SK-N-SH treated with all-trans-retinoic acid at 6 μM for 48 hours (cell line): ENCODE data around the gene RGS6.

Experiments
- ATAC-seq: fragments of 200-7000 bp; cut with Tn5 transposase; 3 replicates; pipeline ENCODE4 v1.9.1; 2020; ENCODE audit warnings: mild to moderate bottlenecking, moderate library complexity
- ARNTL ChIP-seq: fragments of 450-650 bp; formaldehyde crosslinking; IDR thresholded peaks from 2 replicates; pipeline ENCODE4 v1.5.0; 2020; ENCODE audit warnings: low read depth, mild to moderate bottlenecking, moderate library complexity, borderline replicate concordance
- BACH2 ChIP-seq: fragments of 250-450 bp; sonication (Bioruptor Pico); IDR thresholded peaks from 2 replicates; pipeline ENCODE4 v1.9.0; 2021; ENCODE audit warnings: mild to moderate bottlenecking, borderline replicate concordance
- CSDC2 ChIP-seq: fragments of 250-450 bp; sonication (Bioruptor Pico); IDR thresholded peaks from 2 replicates; pipeline ENCODE4 v1.5.0; 2020; ENCODE audit warnings: mild to moderate bottlenecking, moderate library complexity
- ESRRG ChIP-seq: fragments of 250-450 bp; sonication (Bioruptor Pico); IDR thresholded peaks from 2 replicates; pipeline ENCODE4 v1.6.1; 2021; ENCODE audit warnings: mild to moderate bottlenecking
- GLIS3 ChIP-seq: fragments of 250-450 bp; sonication (Bioruptor Pico); IDR thresholded peaks from 2 replicates; pipeline ENCODE4 v1.5.0; 2020; ENCODE audit warnings: mild to moderate bottlenecking, moderate library complexity
- ISL1 ChIP-seq: fragments of 250-450 bp; sonication (Bioruptor Pico); IDR thresholded peaks from 2 replicates; pipeline ENCODE4 v2.1.2; 2022; ENCODE audit warnings: mild to moderate bottlenecking, moderate library complexity
- OSR1 ChIP-seq: fragments of 250-450 bp; sonication (Bioruptor Pico); IDR thresholded peaks from 2 replicates; pipeline ENCODE4 v1.8.0; 2022; ENCODE audit warnings: moderate library complexity, mild to moderate bottlenecking, inconsistent platforms
- PPARA ChIP-seq: fragments of 250-450 bp; sonication (Bioruptor Pico); IDR thresholded peaks from 2 replicates; pipeline ENCODE4 v1.5.0; 2020; ENCODE audit warnings: mild to moderate bottlenecking, borderline replicate concordance
- RARB ChIP-seq: fragments of 250-450 bp; sonication (Bioruptor Pico); IDR thresholded peaks from 2 replicates; pipeline ENCODE4 v1.8.0; 2021; ENCODE audit warnings: mild to moderate bottlenecking, moderate library complexity
- SNAI2 ChIP-seq: fragments of 250-450 bp; sonication (Bioruptor Pico); IDR thresholded peaks from 2 replicates; pipeline ENCODE4 v1.5.0; 2020; ENCODE audit warnings: mild to moderate bottlenecking, moderate library complexity
- TOX ChIP-seq: fragments of 250-450 bp; sonication (Bioruptor Pico); IDR thresholded peaks from 2 replicates; pipeline ENCODE4 v1.8.0; 2021; ENCODE audit warnings: mild to moderate bottlenecking, moderate library complexity, borderline replicate concordance
- ZC3H10 ChIP-seq: fragments of 250-450 bp; sonication (Bioruptor Pico); IDR thresholded peaks from 2 replicates; pipeline ENCODE4 v1.5.1; 2021; ENCODE audit warnings: mild to moderate bottlenecking, moderate library complexity
- ZFP3 ChIP-seq: fragments of 250-450 bp; sonication (Bioruptor Pico); IDR thresholded peaks from 2 replicates; pipeline ENCODE4 v1.5.0; 2020; ENCODE audit warnings: mild to moderate bottlenecking, moderate library complexity
- ZFP30 ChIP-seq: fragments of 450-650 bp; formaldehyde crosslinking; IDR thresholded peaks from 2 replicates; pipeline ENCODE4 v1.5.0; 2022; ENCODE audit warnings: mild to moderate bottlenecking, moderate library complexity
- ZNF565 ChIP-seq: fragments of 450-650 bp; formaldehyde crosslinking; conservative IDR thresholded peaks from 2 replicates; pipeline ENCODE4 v1.5.0; 2020; ENCODE audit warnings: low read depth, mild to moderate bottlenecking, moderate library complexity
- ZNF70 ChIP-seq: fragments of 450-650 bp; formaldehyde crosslinking; IDR thresholded peaks from 2 replicates; pipeline ENCODE4 v1.5.0; 2020; ENCODE audit warnings: mild to moderate bottlenecking, moderate library complexity
- ZNF8 ChIP-seq: fragments of 450-650 bp; formaldehyde crosslinking; IDR thresholded peaks from 2 replicates; pipeline ENCODE4 v1.5.0; 2020; ENCODE audit warnings: mild to moderate bottlenecking, moderate library complexity
- TF ChIP-seq, protein P1 (sequence below): fragments of 250-450 bp; sonication (Bioruptor Pico); IDR thresholded peaks from 2 replicates; pipeline ENCODE4 v1.8.0; 2020; ENCODE audit warnings: mild to moderate bottlenecking, moderate library complexity, borderline replicate concordance
- TF ChIP-seq, protein P2 (sequence below): fragments of 250-450 bp; sonication (Bioruptor Pico); IDR thresholded peaks from 2 replicates; pipeline ENCODE4 v1.8.0; 2021; ENCODE audit warnings: low read depth, mild to moderate bottlenecking, moderate library complexity, borderline replicate concordance
- TF ChIP-seq, protein P3 (sequence below): fragments of 250-450 bp; sonication (Bioruptor Pico); IDR thresholded peaks from 2 replicates; pipeline ENCODE4 v1.5.1; 2020; ENCODE audit warnings: low read depth, mild to moderate bottlenecking, moderate library complexity
- TF ChIP-seq, protein P4 (sequence below): fragments of 250-450 bp; sonication (Bioruptor Pico); IDR thresholded peaks from 2 replicates; pipeline ENCODE4 v1.5.1; 2021; ENCODE audit warnings: mild to moderate bottlenecking, moderate library complexity
- TF ChIP-seq, protein P5 (sequence below): fragments of 250-450 bp; sonication (Bioruptor Pico); IDR thresholded peaks from 2 replicates; pipeline ENCODE4 v1.5.0; 2020; ENCODE audit warnings: mild to moderate bottlenecking, moderate library complexity

The RGS6 gene

DNA sequence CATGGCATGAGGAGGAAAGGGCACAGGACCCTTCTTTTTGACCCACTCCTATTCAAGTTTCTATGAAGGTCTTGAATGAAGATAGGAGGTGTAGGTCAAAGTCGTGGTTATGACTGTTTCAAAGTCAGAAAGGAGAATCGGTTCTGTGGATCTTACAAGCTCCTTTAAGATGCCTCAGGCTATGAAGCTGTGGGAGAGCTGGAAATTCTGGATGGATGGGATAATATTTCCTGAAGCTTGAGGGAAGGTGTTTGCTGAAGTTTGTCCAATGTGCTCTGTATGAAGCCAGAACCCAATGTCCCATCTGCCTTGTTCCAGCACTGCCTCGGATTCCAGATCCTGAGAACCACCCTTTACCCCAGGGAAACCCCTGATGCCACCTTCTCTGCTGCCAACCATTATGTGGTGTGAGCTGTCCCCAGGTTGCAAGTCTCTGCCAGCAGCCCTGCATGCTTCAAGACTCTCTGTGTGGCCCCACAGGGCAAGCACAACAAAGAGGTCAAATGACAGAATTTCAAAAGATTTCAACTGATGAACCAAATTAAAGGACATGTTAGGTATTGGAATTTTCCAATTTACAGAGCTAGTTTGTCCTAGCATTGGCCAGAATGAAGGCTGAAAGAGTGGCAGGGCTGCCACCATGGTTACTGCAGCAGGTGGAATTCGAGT, 472.0 kb downstream of the RGS6 start:
- TF ChIP-seq ZFP30 (CRISPR knock-in tag) (no peak), GLIS3 (no peak), ZNF70 (CRISPR knock-in tag) (no peak), ZC3H10 (CRISPR knock-in tag) (no peak), PPARA (CRISPR knock-in tag) (no peak), ZFP3 (CRISPR knock-in tag) (no peak), ZNF8 (CRISPR knock-in tag) (no peak), BACH2 (CRISPR knock-in tag) (no peak), OSR1 (CRISPR knock-in tag) (no peak), TOX (no peak), CSDC2 (CRISPR knock-in tag) (no peak), ESRRG (CRISPR knock-in tag) (no peak), ISL1 (no peak)
- TF ChIP-seq, protein P1, sequence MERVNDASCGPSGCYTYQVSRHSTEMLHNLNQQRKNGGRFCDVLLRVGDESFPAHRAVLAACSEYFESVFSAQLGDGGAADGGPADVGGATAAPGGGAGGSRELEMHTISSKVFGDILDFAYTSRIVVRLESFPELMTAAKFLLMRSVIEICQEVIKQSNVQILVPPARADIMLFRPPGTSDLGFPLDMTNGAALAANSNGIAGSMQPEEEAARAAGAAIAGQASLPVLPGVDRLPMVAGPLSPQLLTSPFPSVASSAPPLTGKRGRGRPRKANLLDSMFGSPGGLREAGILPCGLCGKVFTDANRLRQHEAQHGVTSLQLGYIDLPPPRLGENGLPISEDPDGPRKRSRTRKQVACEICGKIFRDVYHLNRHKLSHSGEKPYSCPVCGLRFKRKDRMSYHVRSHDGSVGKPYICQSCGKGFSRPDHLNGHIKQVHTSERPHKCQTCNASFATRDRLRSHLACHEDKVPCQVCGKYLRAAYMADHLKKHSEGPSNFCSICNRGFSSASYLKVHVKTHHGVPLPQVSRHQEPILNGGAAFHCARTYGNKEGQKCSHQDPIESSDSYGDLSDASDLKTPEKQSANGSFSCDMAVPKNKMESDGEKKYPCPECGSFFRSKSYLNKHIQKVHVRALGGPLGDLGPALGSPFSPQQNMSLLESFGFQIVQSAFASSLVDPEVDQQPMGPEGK (CRISPR knock-in tag) = no peak
- TF ChIP-seq, protein P2, sequence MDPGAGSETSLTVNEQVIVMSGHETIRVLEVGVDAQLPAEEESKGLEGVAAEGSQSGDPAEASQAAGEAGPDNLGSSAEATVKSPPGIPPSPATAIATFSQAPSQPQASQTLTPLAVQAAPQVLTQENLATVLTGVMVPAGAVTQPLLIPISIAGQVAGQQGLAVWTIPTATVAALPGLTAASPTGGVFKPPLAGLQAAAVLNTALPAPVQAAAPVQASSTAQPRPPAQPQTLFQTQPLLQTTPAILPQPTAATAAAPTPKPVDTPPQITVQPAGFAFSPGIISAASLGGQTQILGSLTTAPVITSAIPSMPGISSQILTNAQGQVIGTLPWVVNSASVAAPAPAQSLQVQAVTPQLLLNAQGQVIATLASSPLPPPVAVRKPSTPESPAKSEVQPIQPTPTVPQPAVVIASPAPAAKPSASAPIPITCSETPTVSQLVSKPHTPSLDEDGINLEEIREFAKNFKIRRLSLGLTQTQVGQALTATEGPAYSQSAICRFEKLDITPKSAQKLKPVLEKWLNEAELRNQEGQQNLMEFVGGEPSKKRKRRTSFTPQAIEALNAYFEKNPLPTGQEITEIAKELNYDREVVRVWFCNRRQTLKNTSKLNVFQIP (CRISPR knock-in tag) = no peak
- TF ChIP-seq, protein P3, sequence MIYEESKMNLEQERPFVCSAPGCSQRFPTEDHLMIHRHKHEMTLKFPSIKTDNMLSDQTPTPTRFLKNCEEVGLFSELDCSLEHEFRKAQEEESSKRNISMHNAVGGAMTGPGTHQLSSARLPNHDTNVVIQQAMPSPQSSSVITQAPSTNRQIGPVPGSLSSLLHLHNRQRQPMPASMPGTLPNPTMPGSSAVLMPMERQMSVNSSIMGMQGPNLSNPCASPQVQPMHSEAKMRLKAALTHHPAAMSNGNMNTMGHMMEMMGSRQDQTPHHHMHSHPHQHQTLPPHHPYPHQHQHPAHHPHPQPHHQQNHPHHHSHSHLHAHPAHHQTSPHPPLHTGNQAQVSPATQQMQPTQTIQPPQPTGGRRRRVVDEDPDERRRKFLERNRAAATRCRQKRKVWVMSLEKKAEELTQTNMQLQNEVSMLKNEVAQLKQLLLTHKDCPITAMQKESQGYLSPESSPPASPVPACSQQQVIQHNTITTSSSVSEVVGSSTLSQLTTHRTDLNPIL (CRISPR knock-in tag) = no peak
- no peak for ATAC-seq

DNA sequence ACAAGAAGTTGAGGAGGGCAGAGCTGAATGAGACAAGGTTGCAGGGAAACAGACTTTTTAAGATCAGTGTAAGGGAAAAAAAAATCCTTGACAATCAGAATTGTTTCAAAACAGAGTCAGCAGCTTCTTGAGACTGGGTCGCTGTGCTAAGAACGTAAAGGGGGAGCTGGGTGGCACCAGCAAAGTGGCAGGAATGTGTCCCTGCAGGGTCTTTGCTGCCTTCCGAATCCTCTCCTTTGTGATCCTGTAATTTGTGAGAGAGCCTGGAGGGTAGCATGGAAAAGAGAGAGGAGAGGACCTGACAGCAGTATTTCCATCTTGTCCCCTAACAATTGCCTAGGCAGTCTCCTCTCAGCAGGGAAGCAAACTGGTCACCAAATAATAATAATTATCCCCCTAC, 472.8 kb downstream of the RGS6 start:
- TF ChIP-seq, protein P3 (CRISPR knock-in tag) = no peak
- TF ChIP-seq RARB (CRISPR knock-in tag) = no peak
- no peak for TF ChIP-seq ZNF8 (CRISPR knock-in tag)
- TF ChIP-seq ZC3H10 (CRISPR knock-in tag) = no peak
- TF ChIP-seq GLIS3 = no peak
- TF ChIP-seq, protein P4, sequence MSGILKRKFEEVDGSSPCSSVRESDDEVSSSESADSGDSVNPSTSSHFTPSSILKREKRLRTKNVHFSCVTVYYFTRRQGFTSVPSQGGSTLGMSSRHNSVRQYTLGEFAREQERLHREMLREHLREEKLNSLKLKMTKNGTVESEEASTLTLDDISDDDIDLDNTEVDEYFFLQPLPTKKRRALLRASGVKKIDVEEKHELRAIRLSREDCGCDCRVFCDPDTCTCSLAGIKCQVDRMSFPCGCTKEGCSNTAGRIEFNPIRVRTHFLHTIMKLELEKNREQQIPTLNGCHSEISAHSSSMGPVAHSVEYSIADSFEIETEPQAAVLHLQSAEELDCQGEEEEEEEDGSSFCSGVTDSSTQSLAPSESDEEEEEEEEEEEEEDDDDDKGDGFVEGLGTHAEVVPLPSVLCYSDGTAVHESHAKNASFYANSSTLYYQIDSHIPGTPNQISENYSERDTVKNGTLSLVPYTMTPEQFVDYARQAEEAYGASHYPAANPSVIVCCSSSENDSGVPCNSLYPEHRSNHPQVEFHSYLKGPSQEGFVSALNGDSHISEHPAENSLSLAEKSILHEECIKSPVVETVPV (CRISPR knock-in tag) = no peak
- TF ChIP-seq, protein P2 (CRISPR knock-in tag) = no peak
- TF ChIP-seq, protein P1 (CRISPR knock-in tag) = no peak
- no peak for TF ChIP-seq SNAI2 (CRISPR knock-in tag)
- no peak for TF ChIP-seq BACH2 (CRISPR knock-in tag)
- no peak for TF ChIP-seq TOX
- TF ChIP-seq ZNF565 (CRISPR knock-in tag) = no peak
- TF ChIP-seq OSR1 (CRISPR knock-in tag) = no peak
- TF ChIP-seq, protein P5, sequence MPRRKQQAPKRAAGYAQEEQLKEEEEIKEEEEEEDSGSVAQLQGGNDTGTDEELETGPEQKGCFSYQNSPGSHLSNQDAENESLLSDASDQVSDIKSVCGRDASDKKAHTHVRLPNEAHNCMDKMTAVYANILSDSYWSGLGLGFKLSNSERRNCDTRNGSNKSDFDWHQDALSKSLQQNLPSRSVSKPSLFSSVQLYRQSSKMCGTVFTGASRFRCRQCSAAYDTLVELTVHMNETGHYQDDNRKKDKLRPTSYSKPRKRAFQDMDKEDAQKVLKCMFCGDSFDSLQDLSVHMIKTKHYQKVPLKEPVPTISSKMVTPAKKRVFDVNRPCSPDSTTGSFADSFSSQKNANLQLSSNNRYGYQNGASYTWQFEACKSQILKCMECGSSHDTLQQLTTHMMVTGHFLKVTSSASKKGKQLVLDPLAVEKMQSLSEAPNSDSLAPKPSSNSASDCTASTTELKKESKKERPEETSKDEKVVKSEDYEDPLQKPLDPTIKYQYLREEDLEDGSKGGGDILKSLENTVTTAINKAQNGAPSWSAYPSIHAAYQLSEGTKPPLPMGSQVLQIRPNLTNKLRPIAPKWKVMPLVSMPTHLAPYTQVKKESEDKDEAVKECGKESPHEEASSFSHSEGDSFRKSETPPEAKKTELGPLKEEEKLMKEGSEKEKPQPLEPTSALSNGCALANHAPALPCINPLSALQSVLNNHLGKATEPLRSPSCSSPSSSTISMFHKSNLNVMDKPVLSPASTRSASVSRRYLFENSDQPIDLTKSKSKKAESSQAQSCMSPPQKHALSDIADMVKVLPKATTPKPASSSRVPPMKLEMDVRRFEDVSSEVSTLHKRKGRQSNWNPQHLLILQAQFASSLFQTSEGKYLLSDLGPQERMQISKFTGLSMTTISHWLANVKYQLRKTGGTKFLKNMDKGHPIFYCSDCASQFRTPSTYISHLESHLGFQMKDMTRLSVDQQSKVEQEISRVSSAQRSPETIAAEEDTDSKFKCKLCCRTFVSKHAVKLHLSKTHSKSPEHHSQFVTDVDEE (CRISPR knock-in tag) = no peak
- TF ChIP-seq PPARA (CRISPR knock-in tag) = no peak
- TF ChIP-seq CSDC2 (CRISPR knock-in tag) = no peak
- TF ChIP-seq ESRRG (CRISPR knock-in tag) = no peak
- no peak for TF ChIP-seq ARNTL
- ATAC-seq = no peak
